GM12892 (cell line): Measurements from ENCODE around the gene TRIM66.

Experiments
- DNase-seq: peaks from one replicate; pipeline ENCODE4 v3.0.0; 2011; ENCODE audit not compliant: insufficient read length
- FAIRE-seq: peaks from 2 replicates; lab custom pipeline; 2011; peaks lifted over from hg19 to GRCh38; lab: Jason Lieb, UNC
- POLR2A ChIP-seq: IDR thresholded peaks from 2 replicates; pipeline ENCODE4 v1.6.1; 2011; ENCODE audit warnings: low read depth, low read length, control low read depth
- POLR2AphosphoS5 ChIP-seq: IDR thresholded peaks from 2 replicates; pipeline ENCODE4 v1.6.1; 2011; ENCODE audit warnings: low read depth, low read length, control low read depth
- TAF1 ChIP-seq: IDR thresholded peaks from 2 replicates; pipeline ENCODE4 v1.6.1; 2011; ENCODE audit warnings: low read depth, mild to moderate bottlenecking, control low read depth, low read length, borderline replicate concordance

Gene TRIM66

GRCh38 chr11:8640267-8640906, 42.1 kb downstream of the TRIM66 start:
- TF ChIP-seq POLR2A (no peak), TAF1 (no peak), POLR2AphosphoS5 (no peak)
- FAIRE-seq (no peak), DNase-seq (no peak)

DNA sequence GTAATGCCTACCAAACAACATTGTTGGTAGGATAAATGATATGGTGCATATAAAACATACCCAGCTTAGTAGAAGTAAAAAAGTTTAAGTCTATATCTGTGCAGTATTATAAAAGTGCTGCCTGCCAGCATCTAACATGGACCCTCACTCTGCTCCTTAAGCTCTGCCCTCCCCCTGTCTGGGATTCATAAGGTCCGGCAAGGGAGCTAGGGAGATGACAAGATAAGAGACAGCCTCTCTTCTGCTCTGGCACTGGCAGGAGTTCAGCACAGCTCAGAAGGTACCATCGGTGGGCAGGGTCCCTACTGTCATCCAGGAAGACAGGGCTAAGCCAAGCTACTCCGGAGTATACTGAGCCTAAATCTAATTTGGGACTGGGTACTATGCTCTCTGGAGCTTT, 42.8 kb downstream of the TRIM66 start:
- FAIRE-seq (no peak), DNase-seq (no peak)

DNA sequence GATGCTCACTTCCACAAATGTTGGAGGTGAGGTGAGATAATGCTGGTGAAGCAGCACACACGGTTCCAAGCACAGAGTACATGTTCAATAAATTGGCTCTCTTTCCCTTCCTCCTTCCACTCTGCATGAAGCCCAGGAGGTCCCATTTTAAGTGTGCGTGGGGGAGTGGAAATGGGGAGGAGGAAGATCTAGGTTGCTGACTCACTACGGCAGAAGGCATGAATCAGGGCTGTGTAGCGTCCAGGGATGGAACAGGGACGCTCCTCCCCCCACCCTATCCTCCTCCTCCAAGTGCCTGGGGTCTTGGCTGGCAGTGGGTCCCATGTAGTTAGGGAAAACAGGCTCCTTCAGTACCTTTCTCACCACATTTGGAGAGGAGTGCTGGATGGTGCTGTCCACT, 44.2 kb downstream of the TRIM66 start:
- DNase-seq (no peak), FAIRE-seq (no peak)
- TF ChIP-seq POLR2AphosphoS5 (no peak), POLR2A (no peak)

More for the DNA sequence above, 42.8 kb downstream of the TRIM66 start:
- TF ChIP-seq TAF1 (no peak), POLR2AphosphoS5 (no peak), POLR2A (no peak)

DNA sequence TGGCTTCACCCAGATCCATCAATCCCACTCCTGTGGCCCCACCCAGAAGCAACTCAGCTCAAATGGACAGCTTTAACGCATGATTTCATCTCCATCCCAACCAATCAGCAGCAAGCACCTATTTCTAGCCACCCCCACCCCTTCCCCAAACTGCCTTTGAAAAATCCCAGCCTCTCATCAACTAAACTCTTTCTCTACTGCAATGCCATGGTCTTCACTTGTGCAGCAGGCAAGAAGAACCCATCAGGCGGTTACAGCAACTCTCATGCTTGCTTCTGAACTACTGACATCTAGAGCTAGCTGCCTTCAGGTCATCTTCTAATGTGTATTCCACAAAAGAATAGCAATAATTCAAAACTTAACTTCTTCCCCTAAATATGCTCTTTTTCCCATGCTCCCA, 46.3 kb downstream of the TRIM66 start:
- FAIRE-seq (no peak), DNase-seq (no peak)
- no peak for TF ChIP-seq POLR2AphosphoS5
- TF ChIP-seq POLR2A, result no peak
- no peak for TF ChIP-seq TAF1

DNA sequence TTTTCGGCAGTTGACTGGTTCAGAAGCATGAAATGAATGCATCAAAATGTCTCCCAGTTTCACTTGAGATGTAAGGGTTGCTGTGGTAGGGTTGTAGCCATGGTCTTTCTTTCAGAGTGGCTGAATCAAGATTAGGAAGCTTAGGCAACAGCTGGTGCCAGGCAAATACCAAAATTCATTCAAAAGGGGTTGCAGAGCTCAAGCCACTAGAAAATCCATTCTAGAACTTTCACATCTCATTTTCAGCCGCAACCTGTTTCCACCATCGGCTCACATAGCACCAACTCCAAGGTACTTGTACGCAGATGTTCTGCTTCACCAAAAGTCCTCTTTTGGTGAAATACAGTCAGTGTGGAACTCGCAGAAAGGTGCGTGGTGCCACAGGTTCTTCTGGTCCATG, 48.0 kb downstream of the TRIM66 start:
- TF ChIP-seq POLR2A (no peak), POLR2AphosphoS5 (no peak)
- FAIRE-seq (no peak), DNase-seq (no peak)

DNA sequence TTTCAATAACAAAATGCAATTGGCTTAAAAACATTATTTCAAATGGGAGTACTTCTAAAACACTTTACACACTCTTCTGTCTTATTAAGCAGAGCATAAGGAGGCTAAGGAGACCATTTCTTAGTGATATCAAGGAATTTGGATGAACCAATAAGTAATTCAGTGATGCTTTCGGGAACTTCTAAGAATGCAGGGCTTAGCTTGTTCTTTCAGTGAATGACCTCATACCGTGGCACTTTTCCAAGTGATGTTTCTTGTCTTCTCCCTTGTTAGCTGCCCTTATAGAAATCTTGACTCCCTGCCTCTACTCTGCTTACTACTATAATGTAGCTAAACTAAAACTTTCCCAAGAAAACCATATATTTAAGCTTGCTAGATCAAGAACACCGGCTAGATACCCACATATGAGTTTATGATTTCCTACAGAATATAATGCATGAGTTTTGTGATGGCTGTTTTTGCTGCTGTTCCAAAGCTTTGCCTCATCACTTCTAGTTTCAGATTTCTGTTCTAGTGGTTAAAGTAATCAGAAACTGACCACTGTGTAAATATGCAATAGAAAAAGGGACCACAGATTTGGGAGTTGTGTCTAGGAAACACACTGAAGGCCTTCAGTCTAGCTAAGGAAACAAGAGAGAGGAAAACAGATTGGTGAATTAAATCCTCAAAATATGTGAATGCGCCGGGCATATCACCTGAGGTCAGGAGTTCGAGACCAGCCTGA, 50.9 kb downstream of the TRIM66 start:
- DNase-seq (no peak), FAIRE-seq (no peak)
- TF ChIP-seq POLR2AphosphoS5, result no peak
- TF ChIP-seq POLR2A, result no peak
- no peak for TF ChIP-seq TAF1

- no peak for TF ChIP-seq POLR2A
- no peak for TF ChIP-seq POLR2AphosphoS5
- no peak for TF ChIP-seq TAF1
- no peak for FAIRE-seq
- DNase-seq, result no peak
Measured at GRCh38 chr11:8624698-8625097, 57.8 kb downstream of the TRIM66 start.

DNA sequence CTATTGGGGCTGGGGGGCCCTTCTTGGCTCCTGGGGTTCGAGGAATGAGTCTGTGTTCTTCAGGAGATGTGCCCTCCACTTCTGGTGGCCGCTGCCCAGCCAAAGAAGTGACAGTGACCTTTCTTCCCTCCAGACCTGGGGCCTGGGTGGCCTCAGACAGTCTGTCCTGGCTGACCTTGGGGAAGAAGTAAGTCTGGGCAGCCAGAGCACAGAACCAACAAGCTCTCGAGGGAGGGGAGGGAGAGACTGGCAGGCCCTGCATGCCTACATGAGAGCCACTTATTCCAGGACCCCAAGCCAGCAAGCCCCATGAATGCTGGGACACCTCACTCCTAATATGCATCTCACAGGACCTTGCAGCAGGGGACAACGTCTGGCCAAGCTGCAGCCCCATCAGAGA, 61.3 kb downstream of the TRIM66 start:
- DNase-seq (no peak), FAIRE-seq (no peak)
- TF ChIP-seq POLR2AphosphoS5 (no peak), POLR2A (no peak), TAF1 (no peak)

GRCh38 chr11:8617063-8617462, 65.4 kb downstream of the TRIM66 start:
- TF ChIP-seq TAF1 (no peak), POLR2AphosphoS5 (no peak), POLR2A (no peak)
- DNase-seq (no peak), FAIRE-seq (no peak)

DNA sequence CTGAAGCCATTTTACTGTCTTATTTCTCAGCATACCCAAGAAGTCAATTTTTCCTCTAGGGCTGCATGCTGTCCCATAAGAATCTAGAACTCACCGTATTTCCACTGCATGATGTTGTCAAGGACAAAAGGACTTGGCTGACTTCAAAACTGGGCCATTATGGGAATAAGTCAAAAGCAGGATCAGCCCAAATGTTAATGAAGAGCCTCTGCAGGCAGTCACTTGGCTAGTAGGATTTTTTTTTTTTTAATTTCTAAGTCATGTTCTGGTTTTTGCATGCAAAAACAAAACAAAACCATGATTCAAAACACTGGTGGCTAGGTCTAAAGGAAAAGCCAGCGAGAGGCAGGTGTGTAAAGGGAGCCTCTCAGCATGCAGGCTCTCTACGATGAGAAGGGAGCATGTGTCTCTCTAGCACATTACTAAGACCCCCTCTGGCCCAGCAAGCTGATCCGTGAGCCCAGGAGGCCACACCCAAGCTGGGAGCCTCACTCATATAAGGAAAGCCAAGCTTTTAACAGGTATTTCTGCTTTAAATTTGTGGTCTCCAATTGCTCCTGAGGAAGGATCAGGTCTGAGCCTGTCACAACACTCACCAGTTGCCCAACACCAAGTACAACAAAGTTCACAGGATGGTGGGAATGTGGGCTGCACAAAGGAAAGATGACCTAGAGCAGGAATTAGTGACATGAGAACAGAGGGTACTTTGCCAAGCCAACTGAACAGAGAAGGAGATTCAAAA, 67.0 kb downstream of the TRIM66 start:
- DNase-seq, result no peak
- TF ChIP-seq TAF1, result no peak
- no peak for TF ChIP-seq POLR2A
- TF ChIP-seq POLR2AphosphoS5, result no peak
- no peak for FAIRE-seq

DNA sequence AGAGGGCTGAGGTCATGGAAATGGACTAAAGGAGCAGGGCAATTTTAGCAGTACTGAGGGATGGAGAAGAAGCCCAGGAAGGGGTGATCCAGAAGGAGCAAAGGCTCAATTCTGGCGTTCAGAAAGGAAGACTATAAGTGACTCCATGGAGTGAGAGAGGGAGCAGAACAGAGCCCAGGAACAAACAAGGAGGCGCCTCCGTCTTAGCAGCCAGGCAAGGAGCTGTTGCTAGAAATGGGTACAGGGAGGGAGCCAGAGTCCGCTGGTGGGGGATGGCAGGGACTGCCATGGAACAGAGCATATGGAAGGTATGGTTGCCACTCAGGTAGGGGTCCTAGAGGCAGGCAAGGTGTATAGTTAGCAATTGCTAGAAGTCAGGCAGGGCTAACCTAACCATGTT, 68.0 kb downstream of the TRIM66 start:
- FAIRE-seq (no peak), DNase-seq (no peak)
- TF ChIP-seq POLR2AphosphoS5, result no peak
- no peak for TF ChIP-seq TAF1

DNA sequence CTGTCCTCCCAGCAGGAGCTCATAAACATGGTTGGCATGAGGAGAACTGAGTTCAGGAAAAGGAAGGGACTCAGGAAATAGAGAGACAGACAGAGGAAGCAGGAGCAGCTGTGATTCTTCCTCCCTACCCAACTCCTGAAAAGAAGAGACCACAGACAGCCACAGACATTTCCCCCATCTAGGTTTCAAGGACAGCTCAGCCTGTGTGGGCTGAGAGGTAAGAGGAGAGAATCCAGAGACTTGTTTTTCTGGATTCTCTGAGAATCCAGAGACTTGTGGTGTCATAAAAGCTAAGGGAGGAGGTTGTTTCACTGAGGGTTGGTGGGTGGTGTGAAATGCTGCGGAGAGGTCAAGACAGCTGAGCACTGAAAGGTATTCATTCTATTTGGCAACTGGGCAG, 69.4 kb downstream of the TRIM66 start:
- DNase-seq (no peak), FAIRE-seq (no peak)
- TF ChIP-seq POLR2AphosphoS5, result no peak
- TF ChIP-seq POLR2A, result no peak
- TF ChIP-seq TAF1, result no peak

- no peak for DNase-seq
- FAIRE-seq, result no peak
- TF ChIP-seq POLR2AphosphoS5 (no peak), POLR2A (no peak), TAF1 (no peak)
Measured at GRCh38 chr11:8612522-8612921, 69.9 kb downstream of the TRIM66 start.
